H1 (cell line): Measurements from ENCODE around the gene WDR74. TPM values are rescaled to one million over a fixed set of nuclear protein-coding genes. Genes with fewer than 3 reads are reported as not detected.

ENCODE experiments used
- CTCF ChIA-PET: fragments of 300-600 bp; sonication (Branson Sonifier 250); formaldehyde crosslinking; loops from one replicate; lab custom pipeline; 2021; ENCODE audit not compliant: partially characterized antibody; lab: Charles Lee
- POLR2A ChIA-PET: fragments of 300-600 bp; sonication (Branson Sonifier 250); formaldehyde crosslinking; loops from one replicate; lab custom pipeline; 2021; ENCODE audit warnings: inconsistent platforms; ENCODE audit not compliant: partially characterized antibody; lab: Charles Lee
- DNase-seq, 2 experiments: peaks; one replicate each; pipeline versions ENCODE4 v3.0.0 to v3.0.0-alpha.2; 2010 to 2022; ENCODE audit warnings: low spot score in 2 of 2, low read depth in 1 of 2, mixed read lengths in 1 of 2
- FAIRE-seq: peaks from 2 replicates; lab custom pipeline; 2011; peaks lifted over from hg19 to GRCh38; lab: Jason Lieb, UNC
- H2AFZ ChIP-seq: 2 replicates; pipeline ENCODE4 v1.8.1; 2012; ENCODE audit warnings: low read length, inconsistent platforms
- H2AK5ac ChIP-seq: 2 replicates; pipeline ENCODE4 v1.6.1; 2013; ENCODE audit warnings: low read depth, low read length
- H2BK120ac ChIP-seq: replicated peaks from 2 replicates; pipeline ENCODE3; 2013; ENCODE audit warnings: low read depth, low read length, inconsistent platforms
- H2BK12ac ChIP-seq: 2 replicates; pipeline ENCODE4 v1.6.1; 2013; ENCODE audit warnings: low read depth, low read length
- H2BK15ac ChIP-seq: 2 replicates; pipeline ENCODE4 v1.6.1; 2013; ENCODE audit warnings: low read length
- H2BK20ac ChIP-seq: 2 replicates; pipeline ENCODE4 v1.6.1; 2013; ENCODE audit warnings: low read length
- H2BK5ac ChIP-seq: 2 replicates; pipeline ENCODE4 v1.6.1; 2013; ENCODE audit warnings: low read depth, low read length
- H3K14ac ChIP-seq: 2 replicates; pipeline ENCODE4 v1.6.1; 2013; ENCODE audit warnings: inconsistent platforms; ENCODE audit not compliant: insufficient read length
- H3K18ac ChIP-seq: 2 replicates; pipeline ENCODE4 v1.6.1; 2013; ENCODE audit warnings: low read length; ENCODE audit errors: extremely low read depth
- H3K23ac ChIP-seq: 2 replicates; pipeline ENCODE4 v1.6.1; 2013; ENCODE audit warnings: inconsistent platforms; ENCODE audit not compliant: insufficient read length
- H3K23me2 ChIP-seq: 2 replicates; pipeline ENCODE4 v1.6.1; 2013; ENCODE audit warnings: low read depth, low read length
- H3K27ac ChIP-seq: 2 replicates; pipeline ENCODE4 v1.6.1; 2011; ENCODE audit warnings: low read depth, low read length, inconsistent platforms
- H3K27me3 ChIP-seq, 4 experiments: replicated peaks in 1 of 4; 1 replicate in 1 of 4; 2 replicates in 3 of 4; pipeline versions ENCODE4 v1.6.1 to v1.8.1; 2011 to 2013; ENCODE audit warnings: low read length in 3 of 4, mild to moderate bottlenecking in 3 of 4, inconsistent platforms in 2 of 4, mixed read lengths in 2 of 4, moderate library complexity in 1 of 4; ENCODE audit not compliant: control insufficient read depth in 3 of 4, insufficient read depth in 3 of 4; ENCODE audit errors: extremely low read depth in 1 of 4
- H3K36me3 ChIP-seq, 4 experiments: 2 replicates each; pipeline versions ENCODE4 v1.6.1 to v1.8.1; 2011 to 2013; ENCODE audit warnings: mild to moderate bottlenecking in 4 of 4, low read length in 3 of 4, moderate library complexity in 2 of 4, control low read depth in 1 of 4, inconsistent platforms in 1 of 4; ENCODE audit not compliant: insufficient read depth in 4 of 4, control insufficient read depth in 2 of 4
- H3K4ac ChIP-seq: replicated peaks from 2 replicates; pipeline ENCODE3; 2013; ENCODE audit warnings: low read length, low read depth, mixed read lengths, inconsistent platforms; ENCODE audit not compliant: insufficient read length
- H3K4me1 ChIP-seq, 4 experiments: replicated peaks in 1 of 4; 1 replicate in 1 of 4; 2 replicates in 3 of 4; pipeline versions ENCODE4 v1.6.1 to v1.8.1; 2011 to 2013; ENCODE audit warnings: low read length in 3 of 4, inconsistent platforms in 2 of 4, mixed read lengths in 1 of 4; ENCODE audit not compliant: insufficient read depth in 4 of 4, control insufficient read depth in 3 of 4
- H3K4me2 ChIP-seq, 2 experiments: 2 replicates each; pipeline versions ENCODE4 v1.6.1 to v1.8.1; 2011 to 2013; ENCODE audit warnings: low read depth in 2 of 2, low read length in 2 of 2, control low read depth in 1 of 2, inconsistent platforms in 1 of 2, mild to moderate bottlenecking in 1 of 2; ENCODE audit not compliant: insufficient read depth in 1 of 2
- H3K4me3 ChIP-seq, 4 experiments: fragments of 200-600, 300-600 bp in 1 of 4; sonication (generic), shearing (Covaris generic), sonication (Bioruptor Twin) in 1 of 4; 2 replicates each; pipeline versions ENCODE4 v1.5.1 to v1.8.1; 2011 to 2016; ENCODE audit warnings: low read length in 4 of 4, low read depth in 3 of 4, control low read depth in 2 of 4, inconsistent platforms in 2 of 4, mild to moderate bottlenecking in 2 of 4, mixed read lengths in 1 of 4, moderate library complexity in 1 of 4; ENCODE audit not compliant: insufficient read depth in 2 of 4; ENCODE audit errors: extremely low read depth in 1 of 4
- H3K56ac ChIP-seq: replicated peaks from 2 replicates; pipeline ENCODE3; 2013; ENCODE audit warnings: low read depth, mild to moderate bottlenecking, mixed read lengths, low read length, inconsistent platforms; ENCODE audit not compliant: insufficient read length
- H3K79me1 ChIP-seq: 2 replicates; pipeline ENCODE4 v1.6.1; 2013; ENCODE audit warnings: low read depth, low read length, control low read depth
- H3K79me2 ChIP-seq, 2 experiments: 2 replicates each; pipeline versions ENCODE4 v1.6.1 to v1.8.1; 2012 to 2013; ENCODE audit warnings: low read length in 2 of 2, mild to moderate bottlenecking in 2 of 2, inconsistent platforms in 1 of 2; ENCODE audit not compliant: insufficient read depth in 2 of 2, control insufficient read depth in 1 of 2
- H3K9ac ChIP-seq, 4 experiments: replicated peaks in 1 of 4; 1 replicate in 1 of 4; 2 replicates in 3 of 4; pipeline versions ENCODE4 v1.6.1 to v1.8.1; 2011 to 2013; ENCODE audit warnings: low read depth in 3 of 4, low read length in 3 of 4, control low read depth in 2 of 4, mild to moderate bottlenecking in 2 of 4, moderate library complexity in 2 of 4, inconsistent platforms in 1 of 4; ENCODE audit errors: extremely low read depth in 1 of 4
- H3K9me3 ChIP-seq, 2 experiments: 2 replicates each; pipeline versions ENCODE4 v1.6.1 to v1.8.1; 2012 to 2013; ENCODE audit warnings: mild to moderate bottlenecking in 2 of 2, moderate library complexity in 2 of 2, control low read depth in 1 of 2, inconsistent platforms in 1 of 2, low read depth in 1 of 2, low read length in 1 of 2, mixed read lengths in 1 of 2; ENCODE audit not compliant: insufficient read depth in 2 of 2
- H4K20me1 ChIP-seq, 2 experiments: replicated peaks in 1 of 2; 2 replicates each; pipeline versions ENCODE3 to v1.8.1; 2011 to 2013; ENCODE audit warnings: inconsistent platforms in 2 of 2, low read length in 2 of 2, mild to moderate bottlenecking in 1 of 2; ENCODE audit not compliant: insufficient read depth in 2 of 2, control insufficient read depth in 1 of 2
- H4K5ac ChIP-seq: 2 replicates; pipeline ENCODE4 v1.6.1; 2013; ENCODE audit warnings: low read length, low read depth, mixed read lengths, inconsistent platforms; ENCODE audit not compliant: insufficient read length
- H4K8ac ChIP-seq: 2 replicates; pipeline ENCODE4 v1.8.0; 2013; ENCODE audit warnings: mild to moderate bottlenecking, moderate library complexity, low read length, inconsistent platforms; ENCODE audit not compliant: insufficient read depth; ENCODE audit errors: extremely low read depth
- H4K91ac ChIP-seq: replicated peaks from 2 replicates; pipeline ENCODE3; 2013; ENCODE audit warnings: low read length, mixed read lengths, inconsistent platforms; ENCODE audit not compliant: insufficient read length
- ATF3 ChIP-seq: IDR thresholded peaks from 2 replicates; pipeline ENCODE4 v1.6.1; 2011; ENCODE audit warnings: low read depth, mild to moderate bottlenecking, low read length; ENCODE audit not compliant: insufficient read depth
- CEBPB ChIP-seq: IDR thresholded peaks from 2 replicates; pipeline ENCODE4 v1.6.1; 2012; ENCODE audit warnings: low read depth, low read length
- MAFK ChIP-seq: IDR thresholded peaks from 2 replicates; pipeline ENCODE4 v1.6.1; 2012; ENCODE audit warnings: low read depth, mild to moderate bottlenecking, improper control_type of control experiment, low read length
- SIN3A ChIP-seq, 2 experiments: IDR thresholded peaks in 1 of 2; conservative IDR thresholded peaks in 1 of 2; 2 replicates each; pipeline ENCODE4 v1.6.1; 2011 to 2012; ENCODE audit warnings: low read length in 2 of 2, improper control_type of control experiment in 1 of 2, low read depth in 1 of 2, mild to moderate bottlenecking in 1 of 2
- WGBS, 2 experiments: shearing (Covaris generic) in 1 of 2; methylation state at CpG; one replicate each; pipeline versions ENCODE4 v1.1.6 to v1.1.7; 2013 to 2015; ENCODE audit warnings: low lambda C conversion rate in 2 of 2, mixed read lengths in 2 of 2, inconsistent platforms in 1 of 2, low coverage in 1 of 2, missing lambda C conversion rate in 1 of 2; ENCODE audit not compliant: insufficient replicate concordance in 2 of 2, insufficient coverage in 1 of 2, insufficient read length in 1 of 2; ENCODE audit errors: extremely low coverage in 1 of 2, missing lambda C conversion rate in 1 of 2; 5-methylcytosine and 5-hydroxymethylcytosine counted together
- polyA plus RNA-seq, 7 experiments: library from polyadenylated mRNA; depleted of rRNA in 3 of 7; stranded (reverse) in 5 of 7; unstranded in 2 of 7; fragments of >200 nt in 5 of 7; fragments of 200-250 nt in 2 of 7; gene quantifications; 1 replicate in 5 of 7; 2 replicates in 1 of 7; 4 replicates in 1 of 7; pipeline versions ENCODE4 v1.2.1 to v1.2.3, GENCODE V29; 2011 to 2013; ENCODE audit warnings: missing spikeins in 2 of 7, mixed read lengths in 2 of 7
- total RNA-seq: library from RNA; stranded (reverse); fragmentation: NEBNext Ultra II Directional; extraction: Animal tissue kit (Norgen Biotek cat#: 25700); gene quantifications from 2 replicates; pipeline ENCODE4 v1.2.1, GENCODE V29; 2021
- TF ChIP-seq, protein P1 (sequence below), 3 experiments: IDR thresholded peaks; 1 replicate in 2 of 3; 2 replicates in 1 of 3; pipeline versions ENCODE4 v1.5.1 to v1.6.1; 2011; ENCODE audit warnings: low read length in 3 of 3, mild to moderate bottlenecking in 3 of 3, inconsistent platforms in 2 of 3, low read depth in 1 of 3, moderate library complexity in 1 of 3; ENCODE audit not compliant: insufficient read depth in 1 of 3; ENCODE audit errors: control extremely low read depth in 1 of 3

The WDR74 gene
- total and polyA plus RNA-seq, 2 of the 8 experiments (the other 6 are each of a cell fraction or from before 2014, with no cell fraction given): 93.6 to 97.0 TPM

- Histone ChIP-seq H2AFZ (no peak overlapping the region), H3K4me3 (peak overlapping the region; percentile 67 to 97 (median 88)), H3K18ac (peak overlapping the region; percentile 75; the same call in 1 of the 2 replicates), H2BK5ac (peak overlapping the region; percentile 100), H2BK20ac (no peak overlapping the region), H3K23me2 (peaks cover 5% of the 10 kb centered on the region; the same call in 1 of the 2 replicates), H4K8ac (peak overlapping the region; percentile 99; the same call in 1 of the 2 replicates), H4K91ac (peak overlapping the region; percentile 52), H3K27ac (peak overlapping the region; percentile 98), H2AK5ac (peak overlapping the region; percentile 76; the same call in 1 of the 2 replicates), H3K14ac (no peak overlapping the region), H3K9ac (peak overlapping the region; percentile 95 to 100 (median 99)), H3K4me2 (peak overlapping the region; percentile 59 to 85), H3K79me1 (peaks cover 6% of the 10 kb centered on the region; the same call in 1 of the 2 replicates), H4K20me1 (peaks cover 11 to 26% of the 10 kb centered on the region in 2 experiments), H3K4ac (peak overlapping the region; percentile 77), H3K9me3 (no peaks in the 10 kb centered on the region), H3K79me2 (peaks cover 4 to 74% of the 10 kb centered on the region in 2 experiments), H2BK15ac (no peak overlapping the region), H2BK12ac (peak overlapping the region; percentile 85; the same call in 1 of the 2 replicates), H3K23ac (no peak overlapping the region), H3K4me1 (peaks cover 0 to 30% (median 12%) of the 10 kb centered on the region in 4 experiments; a peak in 5 of 7 replicates), H3K56ac (peak overlapping the region; percentile 55), H3K36me3 (peaks cover 44 to 74% (median 57%) of the 10 kb centered on the region in 4 experiments), H3K27me3 (no peaks in the 10 kb centered on the region), H2BK120ac (peak overlapping the region; percentile 68), H4K5ac (peak overlapping the region; percentile 86)
- DNase-seq (peak in 1 of 2 experiments; percentile 83), FAIRE-seq (no peak)
- ChIA-PET POLR2A (interaction anchor here (0.7 to 57.8 kb wide), 30 partner anchors 4 to 1147 kb away, joined by 3 to 2104 read pairs (median 5); partner anchors contain the start of genes B3GAT3, C11orf98, CHRM1 and CSKMT), CTCF (interaction anchor here (0.9 to 2.7 kb wide), 16 partner anchors 8 to 609 kb away, joined by 3 to 11 read pairs (median 4); partner anchors contain the start of genes TMEM179B and WDR74)
- WGBS, 2 experiments: 17% methylated on average over 16 of the region's 21 CpGs; no CpG with 5 or more reads in 1 of the 2 experiments
- peak in 1 of 2 experiments; percentile 31; a peak in 1 of 4 replicates for TF ChIP-seq SIN3A (conservative IDR thresholded peaks at IDR 0.05 in 1 of 2, IDR thresholded peaks at IDR 0.05 in 1 of 2; ENCODE audit: low read depth in 1 of 2, low read length in 2 of 2)
- TF ChIP-seq ATF3: 0 out of 2 replicates have a peak, but pooled peaks have one; percentile 42
- peak; percentile 70; the same call in 1 of the 2 replicates for TF ChIP-seq MAFK
- TF ChIP-seq CEBPB: peak; percentile 98
- TF ChIP-seq, protein P1, sequence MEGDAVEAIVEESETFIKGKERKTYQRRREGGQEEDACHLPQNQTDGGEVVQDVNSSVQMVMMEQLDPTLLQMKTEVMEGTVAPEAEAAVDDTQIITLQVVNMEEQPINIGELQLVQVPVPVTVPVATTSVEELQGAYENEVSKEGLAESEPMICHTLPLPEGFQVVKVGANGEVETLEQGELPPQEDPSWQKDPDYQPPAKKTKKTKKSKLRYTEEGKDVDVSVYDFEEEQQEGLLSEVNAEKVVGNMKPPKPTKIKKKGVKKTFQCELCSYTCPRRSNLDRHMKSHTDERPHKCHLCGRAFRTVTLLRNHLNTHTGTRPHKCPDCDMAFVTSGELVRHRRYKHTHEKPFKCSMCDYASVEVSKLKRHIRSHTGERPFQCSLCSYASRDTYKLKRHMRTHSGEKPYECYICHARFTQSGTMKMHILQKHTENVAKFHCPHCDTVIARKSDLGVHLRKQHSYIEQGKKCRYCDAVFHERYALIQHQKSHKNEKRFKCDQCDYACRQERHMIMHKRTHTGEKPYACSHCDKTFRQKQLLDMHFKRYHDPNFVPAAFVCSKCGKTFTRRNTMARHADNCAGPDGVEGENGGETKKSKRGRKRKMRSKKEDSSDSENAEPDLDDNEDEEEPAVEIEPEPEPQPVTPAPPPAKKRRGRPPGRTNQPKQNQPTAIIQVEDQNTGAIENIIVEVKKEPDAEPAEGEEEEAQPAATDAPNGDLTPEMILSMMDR (IDR thresholded peaks at IDR 0.05; ENCODE audit: control extremely low read depth in 1 of 3, insufficient read depth in 1 of 3, low read depth in 1 of 3, low read length in 3 of 3): no peak
These were observed 42.4 kb upstream of the WDR74 start for GRCh38 chr11:62881579-62882430.
